ENCODE results near the gene PPP1R16B. TPM values are rescaled to one million over a fixed set of nuclear protein-coding genes. Genes with fewer than 3 reads are reported as not detected.

The PPP1R16B gene
- total RNA-seq, 2 experiments from 2014 or later, result 78.8 to 84.0 TPM

GRCh38 chr20:38896009-38896594, 90.6 kb downstream of the PPP1R16B start:
- Mint-ChIP-seq H3K4me1 (peaks cover 36% of the 10 kb centered on the region), H3K27me3 (no peaks in the 10 kb centered on the region), H3K27ac (peak overlapping the region; percentile 20), H3K9me3 (ENCODE audit: low read depth) (no peaks in the 10 kb centered on the region), H3K4me3 (no peak overlapping the region), H3K36me3 (ENCODE audit: low read depth) (peaks cover 37% of the 10 kb centered on the region)
- ChIA-PET CTCF (interaction anchor here (1.0 to 1.5 kb wide), 2 partner anchors 30 to 153 kb away, joined by 3 to 5 read pairs; partner anchors contain the start of gene FAM83D), POLR2A (no interaction called here)
- no peak for ATAC-seq
- DNase-seq, result no peak
- intact Hi-C loops (cut with DNase I, micrococcal nuclease), result no loop called here

DNA sequence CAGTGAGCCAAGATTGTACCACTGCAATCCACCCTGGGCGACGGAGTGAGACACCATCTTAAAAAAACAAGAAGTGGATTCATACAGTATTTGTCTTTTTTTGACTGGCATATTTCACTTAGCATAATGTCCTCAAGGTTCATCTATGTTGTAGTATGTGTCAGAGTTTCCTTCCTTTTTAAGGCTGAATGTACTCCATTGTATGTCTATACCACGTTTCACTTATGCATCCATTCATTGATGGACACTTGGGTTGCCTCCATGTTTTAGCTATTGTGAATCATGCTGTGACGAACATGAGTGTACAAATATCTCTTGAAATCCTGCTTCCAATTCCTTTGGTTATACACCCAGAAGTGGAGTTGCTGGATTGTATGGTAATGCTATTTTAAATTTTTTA, 91.8 kb downstream of the PPP1R16B start:
- peaks cover 44% of the 10 kb centered on the region for H3K36me3 Mint-ChIP-seq (ENCODE audit: low read depth)
- CTCF ChIA-PET, result no interaction called here
- H3K27ac Mint-ChIP-seq, result no peak overlapping the region
- no peaks in the 10 kb centered on the region for H3K9me3 Mint-ChIP-seq (ENCODE audit: low read depth)
- intact Hi-C loops (cut with DNase I, micrococcal nuclease), result no loop called here
- H3K4me1 Mint-ChIP-seq, result peaks cover 29% of the 10 kb centered on the region
- H3K27me3 Mint-ChIP-seq, result no peaks in the 10 kb centered on the region
- POLR2A ChIA-PET, result no interaction called here
- no peak for DNase-seq
- ATAC-seq, result no peak
- H3K4me3 Mint-ChIP-seq, result no peak overlapping the region

DNA sequence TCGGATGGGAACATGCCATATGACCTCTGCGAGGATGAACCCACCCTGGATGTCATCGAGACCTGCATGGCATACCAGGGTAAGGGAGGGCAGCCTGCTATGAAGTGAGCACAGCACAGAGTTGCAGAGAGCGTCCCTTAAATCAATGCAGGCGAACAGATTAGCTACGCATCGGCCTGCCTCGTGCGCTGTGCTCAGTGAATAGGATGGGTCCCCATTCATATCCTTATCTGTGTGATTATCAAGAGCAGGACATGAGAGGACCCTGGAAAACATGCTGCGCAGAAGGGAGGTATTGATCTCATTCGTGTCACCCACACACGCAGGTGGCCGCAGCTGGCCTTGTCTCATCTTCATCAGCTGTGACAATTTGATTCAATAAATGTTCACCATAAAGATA, 95.1 kb downstream of the PPP1R16B start:
- Mint-ChIP-seq H3K4me3 (no peak overlapping the region), H3K36me3 (ENCODE audit: low read depth) (peaks cover 65% of the 10 kb centered on the region), H3K27ac (no peak overlapping the region), H3K9me3 (ENCODE audit: low read depth) (peaks cover 3% of the 10 kb centered on the region), H3K4me1 (peaks cover 9% of the 10 kb centered on the region), H3K27me3 (no peaks in the 10 kb centered on the region)
- no peak for DNase-seq
- ChIA-PET CTCF (no interaction called here), POLR2A (no interaction called here)
- no peak for ATAC-seq
- intact Hi-C loops (cut with DNase I, micrococcal nuclease), result no loop called here

- Mint-ChIP-seq H3K36me3 (ENCODE audit: low read depth) (peaks cover 69% of the 10 kb centered on the region), H3K4me3 (no peak overlapping the region), H3K4me1 (peaks cover 4% of the 10 kb centered on the region), H3K27ac (no peak overlapping the region), H3K9me3 (ENCODE audit: low read depth) (peaks cover 3% of the 10 kb centered on the region), H3K27me3 (no peaks in the 10 kb centered on the region)
- POLR2A ChIA-PET, result no interaction called here
- ATAC-seq, result no peak
- CTCF ChIA-PET, result no interaction called here
- intact Hi-C loops (cut with DNase I, micrococcal nuclease), result no loop called here
- no peak for DNase-seq
Measured at GRCh38 chr20:38902601-38903000, 97.1 kb downstream of the PPP1R16B start.

DNA sequence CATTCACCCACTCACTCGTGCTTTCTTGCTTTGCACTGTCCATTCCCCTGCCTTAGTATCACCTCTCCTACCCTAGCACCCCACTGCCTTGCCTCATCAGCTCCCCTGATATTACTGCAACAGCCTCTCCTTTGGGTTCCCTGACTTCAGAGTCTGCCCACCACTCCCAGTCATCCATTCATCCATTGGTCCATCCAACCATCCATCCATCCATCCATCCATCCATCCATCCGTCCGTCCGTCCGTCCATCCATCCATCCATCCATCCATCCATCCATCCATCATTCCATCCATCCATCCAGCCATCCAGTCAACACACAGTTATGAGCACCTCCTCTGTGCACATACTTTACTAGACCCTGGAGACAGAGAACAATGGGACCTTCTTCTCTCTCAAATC, 97.8 kb downstream of the PPP1R16B start:
- DNase-seq (no peak), ATAC-seq (no peak)
- ChIA-PET CTCF (no interaction called here), POLR2A (no interaction called here)
- H3K36me3 Mint-ChIP-seq (ENCODE audit: low read depth), result peaks cover 68% of the 10 kb centered on the region
- intact Hi-C loops (cut with DNase I, micrococcal nuclease), result no loop called here
- no peak overlapping the region for H3K4me3 Mint-ChIP-seq
- H3K9me3 Mint-ChIP-seq (ENCODE audit: low read depth), result peaks cover 3% of the 10 kb centered on the region
- H3K4me1 Mint-ChIP-seq, result peaks cover 4% of the 10 kb centered on the region
- H3K27ac Mint-ChIP-seq, result no peak overlapping the region
- H3K27me3 Mint-ChIP-seq, result no peaks in the 10 kb centered on the region

GRCh38 chr20:38905375-38905774, 99.9 kb downstream of the PPP1R16B start:
- ChIA-PET CTCF (interaction anchor here (0.7 to 1.5 kb wide), 3 partner anchors 12 to 1936 kb away, joined by 3 read pairs; no protein-coding TSS in a partner anchor), POLR2A (no interaction called here)
- peaks cover 73% of the 10 kb centered on the region for H3K36me3 Mint-ChIP-seq (ENCODE audit: low read depth)
- no peak overlapping the region for H3K4me3 Mint-ChIP-seq
- peak overlapping the region; percentile 55 for H3K27ac Mint-ChIP-seq
- ATAC-seq (no peak), DNase-seq (no peak)
- peaks cover 3% of the 10 kb centered on the region for H3K9me3 Mint-ChIP-seq (ENCODE audit: low read depth)
- H3K4me1 Mint-ChIP-seq, result peaks cover 4% of the 10 kb centered on the region
- intact Hi-C loops (cut with DNase I, micrococcal nuclease), result no loop called here
- no peaks in the 10 kb centered on the region for H3K27me3 Mint-ChIP-seq

- peaks cover 4% of the 10 kb centered on the region for H3K4me1 Mint-ChIP-seq
- DNase-seq (no peak), ATAC-seq (no peak)
- no peak overlapping the region for H3K27ac Mint-ChIP-seq
- no peaks in the 10 kb centered on the region for H3K27me3 Mint-ChIP-seq
- H3K4me3 Mint-ChIP-seq, result no peak overlapping the region
- intact Hi-C loops (cut with DNase I, micrococcal nuclease), result no loop called here
- peaks cover 61% of the 10 kb centered on the region for H3K36me3 Mint-ChIP-seq (ENCODE audit: low read depth)
- POLR2A ChIA-PET, result no interaction called here
- peaks cover 3% of the 10 kb centered on the region for H3K9me3 Mint-ChIP-seq (ENCODE audit: low read depth)
- CTCF ChIA-PET, result interaction anchor here (0.7 to 1.8 kb wide), 3 partner anchors 14 to 156 kb away, joined by 3 to 5 read pairs (median 3); no protein-coding TSS in a partner anchor
Measured at GRCh38 chr20:38907918-38908677, 102.6 kb downstream of the PPP1R16B start.

GRCh38 chr20:38915355-38915754, 109.9 kb downstream of the PPP1R16B start:
- ChIA-PET CTCF (no interaction called here), POLR2A (no interaction called here)
- Mint-ChIP-seq H3K27ac (no peak overlapping the region), H3K4me1 (no peaks in the 10 kb centered on the region), H3K9me3 (ENCODE audit: low read depth) (no peaks in the 10 kb centered on the region), H3K27me3 (no peaks in the 10 kb centered on the region), H3K4me3 (no peak overlapping the region), H3K36me3 (ENCODE audit: low read depth) (peaks cover 26% of the 10 kb centered on the region)
- intact Hi-C loops (cut with DNase I, micrococcal nuclease), result no loop called here
- ATAC-seq, result no peak
- DNase-seq, result no peak

DNA sequence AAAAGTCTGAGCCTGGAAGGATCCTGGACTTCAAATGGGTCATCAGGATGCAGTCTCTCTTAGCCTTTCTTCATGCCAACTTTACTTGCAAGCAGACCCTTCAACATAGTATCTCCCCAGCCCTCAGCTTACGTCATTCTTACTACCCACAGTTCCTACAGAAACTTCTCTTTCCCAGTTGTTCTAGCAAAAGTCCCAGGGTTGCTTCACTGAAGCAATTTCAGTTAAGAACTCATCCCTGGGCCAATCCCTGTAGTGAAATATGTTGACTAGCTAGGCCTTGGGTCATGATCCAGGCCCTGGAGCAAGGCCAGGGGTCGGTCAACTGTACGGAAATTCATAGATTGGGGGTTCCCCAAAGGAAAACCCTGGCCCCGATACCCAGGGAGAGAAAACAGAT, 112.2 kb downstream of the PPP1R16B start:
- no peak overlapping the region for H3K27ac Mint-ChIP-seq
- CTCF ChIA-PET, result no interaction called here
- POLR2A ChIA-PET, result no interaction called here
- ATAC-seq (no peak), DNase-seq (no peak)
- H3K36me3 Mint-ChIP-seq (ENCODE audit: low read depth), result peaks cover 24% of the 10 kb centered on the region
- H3K4me3 Mint-ChIP-seq, result no peak overlapping the region
- H3K27me3 Mint-ChIP-seq, result no peaks in the 10 kb centered on the region
- no peaks in the 10 kb centered on the region for H3K4me1 Mint-ChIP-seq
- intact Hi-C loops (cut with DNase I, micrococcal nuclease), result no loop called here
- no peaks in the 10 kb centered on the region for H3K9me3 Mint-ChIP-seq (ENCODE audit: low read depth)

DNA sequence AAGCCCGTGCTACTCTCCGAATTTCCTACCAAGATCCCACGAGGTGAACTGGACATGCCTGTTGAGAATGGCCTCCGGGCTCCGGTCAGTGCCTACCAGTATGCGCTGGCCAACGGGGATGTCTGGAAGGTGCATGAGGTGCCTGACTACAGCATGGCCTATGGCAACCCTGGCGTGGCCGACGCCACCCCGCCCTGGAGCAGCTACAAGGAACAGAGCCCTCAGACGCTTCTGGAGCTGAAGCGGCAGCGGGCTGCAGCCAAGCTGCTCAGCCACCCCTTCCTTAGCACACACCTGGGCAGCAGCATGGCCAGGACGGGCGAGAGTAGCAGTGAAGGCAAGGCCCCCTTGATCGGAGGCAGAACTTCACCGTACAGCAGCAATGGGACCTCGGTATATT, 112.7 kb downstream of the PPP1R16B start:
- CTCF ChIA-PET, result no interaction called here
- H3K36me3 Mint-ChIP-seq (ENCODE audit: low read depth), result peaks cover 22% of the 10 kb centered on the region
- H3K27me3 Mint-ChIP-seq, result no peaks in the 10 kb centered on the region

DNA sequence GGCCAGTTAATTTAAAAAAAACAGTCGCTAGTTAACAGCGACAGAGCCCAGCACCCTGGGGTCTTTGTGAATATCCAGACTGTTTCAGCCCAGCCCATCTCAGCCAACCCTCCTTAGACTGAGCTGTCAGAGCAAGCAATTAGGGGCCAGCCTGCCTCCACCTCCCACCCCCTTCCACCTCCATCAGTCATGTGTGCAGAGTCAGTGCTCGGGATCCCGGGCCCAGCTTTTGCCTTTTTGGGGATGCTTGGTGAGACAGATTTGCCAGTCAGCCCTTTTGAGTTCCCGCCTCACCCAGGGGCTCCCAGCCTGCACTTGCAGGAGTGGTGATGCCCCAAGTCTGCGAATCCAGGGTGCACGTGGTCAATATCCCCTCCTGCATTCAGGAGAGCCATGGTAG, 114.2 kb downstream of the PPP1R16B start:
- H3K4me1 Mint-ChIP-seq, result no peaks in the 10 kb centered on the region
- no peak overlapping the region for H3K27ac Mint-ChIP-seq
- H3K4me3 Mint-ChIP-seq, result no peak overlapping the region
- peaks cover 19% of the 10 kb centered on the region for H3K36me3 Mint-ChIP-seq (ENCODE audit: low read depth)
- no peaks in the 10 kb centered on the region for H3K9me3 Mint-ChIP-seq (ENCODE audit: low read depth)
- POLR2A ChIA-PET, result no interaction called here
- DNase-seq, result no peak
- ATAC-seq, result no peak
- intact Hi-C loops (cut with DNase I, micrococcal nuclease), result no loop called here
- CTCF ChIA-PET, result interaction anchor here (0.8 kb wide), 1 partner anchor 10 kb away, joined by 3 read pairs; no protein-coding TSS in a partner anchor
- H3K27me3 Mint-ChIP-seq, result no peaks in the 10 kb centered on the region

More for the DNA sequence above, 112.7 kb downstream of the PPP1R16B start:
- H3K9me3 Mint-ChIP-seq (ENCODE audit: low read depth), result no peaks in the 10 kb centered on the region
- intact Hi-C loops (cut with DNase I, micrococcal nuclease), result no loop called here
- no peaks in the 10 kb centered on the region for H3K4me1 Mint-ChIP-seq
- POLR2A ChIA-PET, result no interaction called here
- H3K27ac Mint-ChIP-seq, result no peak overlapping the region
- no peak overlapping the region for H3K4me3 Mint-ChIP-seq
- ATAC-seq (no peak), DNase-seq (no peak)

- ATAC-seq (no peak), DNase-seq (no peak)
- peaks cover 15% of the 10 kb centered on the region for H3K36me3 Mint-ChIP-seq (ENCODE audit: low read depth)
- no peak overlapping the region for H3K4me3 Mint-ChIP-seq
- H3K9me3 Mint-ChIP-seq (ENCODE audit: low read depth), result no peaks in the 10 kb centered on the region
- intact Hi-C loops (cut with DNase I, micrococcal nuclease), result no loop called here
- H3K27ac Mint-ChIP-seq, result no peak overlapping the region
- H3K27me3 Mint-ChIP-seq, result no peaks in the 10 kb centered on the region
- POLR2A ChIA-PET, result interaction anchor here (0.6 kb wide), 1 partner anchor 494 kb away, joined by 7 read pairs; no protein-coding TSS in a partner anchor
- no peaks in the 10 kb centered on the region for H3K4me1 Mint-ChIP-seq
- CTCF ChIA-PET, result interaction anchor here (8.9 kb wide), 1 partner anchor 130 kb away, joined by 68 read pairs; no protein-coding TSS in a partner anchor
Measured at GRCh38 chr20:38920411-38920810, 114.9 kb downstream of the PPP1R16B start.
